Measurements from ENCODE around the gene LIF.
A peak's percentile ranks its signal among the peaks of the same experiment; 100 is the strongest.
"Not testable (repeated sequence)": the region's sequence is repeated elsewhere in the genome, so short reads cannot be mapped to it uniquely, and the experiment has no call there.

LIF gene

GRCh38 chr22:30206944-30207343 is 39.6 kb downstream of the LIF start:
- peak; percentile 96 for DNase-seq (ENCODE audit: low spot score)

DNA sequence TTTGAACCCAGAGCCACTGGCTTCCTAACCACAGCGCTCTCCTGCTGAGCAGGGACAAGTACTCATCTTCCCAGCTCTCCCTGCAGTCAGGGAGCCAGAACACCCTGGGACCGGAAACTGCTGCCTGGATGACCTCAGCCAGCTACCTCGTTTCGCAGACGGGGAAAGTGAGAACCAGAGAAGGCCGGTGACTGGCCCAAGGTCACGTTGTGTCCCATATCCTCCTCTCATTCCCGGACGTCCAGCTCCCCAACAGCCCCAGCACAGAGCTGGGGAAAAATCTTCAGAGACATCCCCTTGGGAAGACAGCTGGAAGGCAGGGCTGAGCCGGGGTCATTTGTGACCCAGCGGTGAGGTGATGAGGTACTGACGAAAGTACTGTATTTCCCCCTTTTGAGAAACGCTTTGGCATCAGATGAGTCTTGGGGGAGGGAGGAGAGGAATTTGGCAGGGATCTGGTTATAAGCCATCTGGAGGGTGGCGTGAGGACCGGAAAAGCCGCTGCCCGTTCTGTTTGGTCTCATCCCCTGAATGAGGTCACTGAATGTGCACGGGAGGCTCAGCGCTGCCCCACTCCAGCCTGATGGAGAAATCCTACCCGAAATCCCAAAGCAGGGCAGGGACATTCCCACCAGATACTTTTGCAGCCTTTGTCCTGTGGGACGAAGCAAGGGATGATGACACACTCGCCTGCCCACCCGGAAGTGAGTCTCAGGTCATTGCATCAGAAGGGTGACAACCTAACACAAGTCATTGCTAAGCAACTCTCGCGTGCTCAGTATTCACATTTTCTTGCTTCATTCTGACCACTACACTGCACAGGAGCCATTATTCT is 41.1 kb downstream of the LIF start:
- no peak for DNase-seq (ENCODE audit: low spot score)

- no peak for DNase-seq (ENCODE audit: low spot score)
Observed at GRCh38 chr22:30204742-30205111, 41.8 kb downstream of the LIF start.

DNA sequence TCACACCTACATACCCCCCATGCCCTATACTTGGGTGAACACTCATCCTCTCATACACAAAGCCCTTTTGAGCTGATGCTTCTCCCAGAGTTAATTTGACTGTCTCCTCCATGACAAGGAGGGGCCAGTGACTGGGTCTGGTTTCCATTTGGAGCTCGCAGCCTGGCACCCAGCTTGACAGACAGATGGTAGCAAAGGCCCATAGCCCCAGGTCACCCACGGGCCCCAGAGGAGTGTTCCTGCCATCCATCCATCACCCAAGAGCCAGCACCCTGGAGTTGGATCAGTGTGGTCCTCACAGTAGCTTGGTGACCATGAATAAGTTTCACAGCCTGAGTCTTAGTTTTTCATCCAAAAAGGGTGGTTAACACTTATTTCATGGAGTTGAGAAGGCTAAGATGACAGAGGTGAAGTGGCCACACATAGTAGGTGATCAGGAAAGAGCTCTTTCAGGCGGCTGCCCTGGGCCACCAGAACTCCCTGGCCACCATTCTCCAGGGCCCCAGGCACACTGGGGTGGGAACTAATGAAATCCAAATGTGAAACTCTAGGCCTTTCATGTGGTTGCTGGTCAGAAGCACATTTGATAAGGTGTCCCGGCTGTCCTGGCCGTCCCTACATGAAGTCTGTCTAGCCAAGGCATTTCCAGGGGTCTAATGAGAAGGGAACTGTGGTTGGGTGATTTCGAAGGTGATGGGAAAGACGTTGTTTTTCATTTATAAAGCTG is 42.4 kb downstream of the LIF start:
- no peak for DNase-seq (ENCODE audit: low spot score)

DNA sequence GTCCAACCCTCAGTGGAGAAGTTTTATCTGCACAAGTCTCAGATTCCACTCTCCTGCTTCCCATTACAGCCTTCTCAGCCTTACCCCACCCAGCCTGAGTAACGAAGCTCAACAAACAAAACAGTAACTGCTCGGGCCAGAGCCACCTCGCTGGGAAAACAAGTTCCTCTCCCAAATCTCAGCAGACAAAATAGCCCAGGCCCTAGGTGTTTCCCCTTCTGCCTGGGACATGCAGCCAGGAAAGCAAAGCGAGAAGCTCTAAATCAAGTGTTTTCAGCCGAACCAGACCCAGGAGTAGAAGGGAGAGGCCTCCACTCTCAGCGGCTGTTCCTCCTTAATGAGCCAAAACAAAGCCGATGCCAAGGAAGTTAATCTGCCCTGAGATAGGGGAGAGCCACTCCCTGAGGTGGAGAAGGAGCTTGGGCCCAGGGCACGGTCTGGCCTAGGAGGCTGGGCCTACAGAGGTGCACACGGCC is 44.0 kb downstream of the LIF start:
- DNase-seq (ENCODE audit: low spot score), result no peak

GRCh38 chr22:30201945-30202344 is 44.6 kb downstream of the LIF start:
- DNase-seq (ENCODE audit: low spot score), result no peak

DNA sequence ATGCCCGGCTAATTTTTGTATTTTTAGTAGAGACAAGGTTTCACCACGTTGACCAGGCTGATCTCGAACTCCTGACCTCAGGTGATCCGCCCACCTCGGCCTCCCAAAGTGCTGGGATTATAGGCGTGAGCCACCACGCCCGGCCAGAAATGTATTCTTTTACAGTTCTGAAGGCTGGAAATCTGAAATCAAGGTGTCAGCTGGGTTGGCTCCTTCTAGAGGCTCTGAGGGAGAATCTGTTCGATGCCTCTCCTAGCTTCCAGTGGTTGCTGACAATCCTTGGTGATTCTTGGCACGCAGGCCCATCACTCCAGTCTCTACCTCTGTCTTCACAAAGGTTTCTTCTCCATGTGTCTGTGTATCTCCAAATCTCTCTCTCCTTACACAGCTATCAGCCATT is 45.7 kb downstream of the LIF start:
- not testable (repeated sequence) for DNase-seq (ENCODE audit: low spot score)

DNA sequence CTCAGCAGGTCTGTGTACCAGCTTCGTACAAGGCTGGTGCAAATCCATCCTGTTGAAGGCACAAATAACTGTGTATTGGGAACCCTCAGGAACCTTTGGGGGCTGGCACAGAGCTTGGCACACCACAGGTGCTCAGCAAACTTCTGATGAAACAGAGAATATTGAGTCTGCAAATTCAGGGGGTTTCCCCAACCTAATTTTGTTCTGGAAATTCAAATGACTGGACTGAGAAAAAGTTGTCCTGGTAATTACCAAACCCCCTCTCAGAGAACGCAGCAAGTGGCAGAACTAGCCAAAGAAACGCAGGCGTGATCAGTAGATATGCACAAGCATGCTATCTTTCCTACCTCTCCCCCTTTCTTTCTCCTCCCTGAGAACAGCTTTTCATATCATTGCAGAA is 47.6 kb downstream of the LIF start:
- no peak for DNase-seq (ENCODE audit: low spot score)

GRCh38 chr22:30198152-30198825 is 48.3 kb downstream of the LIF start:
- no peak for DNase-seq (ENCODE audit: low spot score)

- no peak for DNase-seq (ENCODE audit: low spot score)
Observed at GRCh38 chr22:30197389-30197788, 49.2 kb downstream of the LIF start.

DNA sequence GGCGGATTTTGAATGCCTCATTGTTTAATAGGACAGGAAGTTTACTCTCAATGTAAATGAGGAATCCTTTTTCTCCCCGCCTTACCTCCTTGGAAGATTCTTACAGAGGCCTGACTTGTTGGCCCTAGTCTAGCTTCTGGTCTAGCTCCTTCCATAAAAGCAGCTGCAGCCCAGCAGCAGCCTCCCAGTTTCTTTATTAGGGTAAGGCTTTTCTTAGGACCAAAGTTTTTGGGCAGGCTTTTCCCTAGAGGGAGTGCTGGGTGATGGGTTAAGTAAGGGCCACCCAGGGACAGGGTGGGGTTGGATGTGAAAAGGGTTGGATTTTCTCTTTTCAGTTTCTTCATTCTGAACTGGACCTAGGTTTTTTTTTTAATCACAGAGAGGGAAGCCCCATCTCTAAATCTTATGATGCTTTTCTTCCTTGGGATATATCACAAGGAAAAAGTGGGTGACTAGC is 49.7 kb downstream of the LIF start:
- DNase-seq (ENCODE audit: low spot score), result no peak

- peak; percentile 100 for DNase-seq (ENCODE audit: low spot score)
Observed at GRCh38 chr22:30196141-30196879, 50.2 kb downstream of the LIF start.

- no peak for DNase-seq (ENCODE audit: low spot score)
Observed at GRCh38 chr22:30195245-30196140, 51.1 kb downstream of the LIF start.

GRCh38 chr22:30193031-30193775 is 53.4 kb downstream of the LIF start:
- DNase-seq (ENCODE audit: low spot score), result no peak

- DNase-seq (ENCODE audit: low spot score), result no peak
Observed at GRCh38 chr22:30192427-30192826, 54.1 kb downstream of the LIF start.

DNA sequence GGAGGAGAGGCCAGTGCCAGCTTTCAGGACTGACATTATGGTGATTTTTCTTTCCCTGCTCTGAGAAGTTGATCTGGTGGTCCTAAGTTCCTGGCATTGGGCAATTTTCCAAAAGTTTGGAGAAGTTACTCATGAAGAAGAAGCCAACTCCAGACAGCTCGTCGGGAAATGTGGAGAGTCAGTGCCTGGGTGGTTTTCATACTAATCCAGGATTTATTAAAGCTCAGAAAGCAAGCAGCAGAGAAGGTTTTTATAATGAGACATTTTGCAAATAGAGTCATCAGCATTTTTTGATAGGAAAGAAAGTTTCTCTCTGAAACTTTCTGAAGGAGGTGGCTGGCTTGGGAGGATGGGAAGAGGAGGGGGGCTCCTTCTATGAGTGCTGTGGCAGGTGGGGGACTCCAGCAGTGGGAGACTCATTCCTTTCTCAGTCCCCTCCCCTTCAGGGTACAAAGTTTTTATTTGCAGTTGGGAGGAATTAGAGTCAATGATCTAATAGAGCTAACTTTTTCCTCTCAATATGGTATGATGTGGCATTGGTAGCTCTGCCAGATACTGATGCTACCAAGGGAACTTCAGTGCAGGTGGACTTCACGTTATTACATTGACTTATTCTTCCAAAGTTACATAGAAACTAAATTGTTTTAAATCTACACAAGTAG is 55.4 kb downstream of the LIF start:
- DNase-seq (ENCODE audit: low spot score), result no peak

DNA sequence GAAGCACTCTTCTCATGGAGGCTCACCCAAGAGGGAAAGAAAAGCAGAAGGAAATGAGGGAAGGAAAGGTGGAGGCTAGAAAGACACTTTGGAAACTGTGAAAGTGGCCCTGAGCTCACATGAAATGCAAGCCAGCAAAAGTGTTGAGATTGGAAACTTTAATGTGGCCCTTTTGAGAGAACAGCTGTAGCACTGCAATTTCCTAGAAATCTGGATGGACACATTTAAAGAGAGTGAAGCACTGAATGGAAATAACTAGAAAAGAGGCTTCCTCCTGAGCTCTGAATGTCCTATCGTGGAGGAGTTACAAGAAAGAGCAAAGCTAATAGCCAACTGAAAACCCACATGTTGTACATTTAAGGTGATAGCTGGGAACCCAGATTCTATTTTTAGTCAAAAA is 56.0 kb downstream of the LIF start:
- DNase-seq (ENCODE audit: low spot score), result no peak
